Measurements from ENCODE around the gene ANKRD11. TPM values are rescaled to one million over a fixed set of nuclear protein-coding genes. Genes with fewer than 3 reads are reported as not detected.

Gene ANKRD11
- polyA plus RNA-seq, 1 donor (not counting 4 experiments of a cell fraction or from before 2014, with no cell fraction given) = 30.1 TPM

GRCh38 chr16:89365044-89365467 lies 125.3 kb downstream of the ANKRD11 start:
- peaks cover 25% of the 10 kb centered on the region for H4K20me1 ChIP-seq (ENCODE audit: control insufficient read depth, extremely low read depth, insufficient read depth, low read length)
- TF ChIP-seq EZH2 (IDR thresholded peaks at IDR 0.05; ENCODE audit: low read length) (no peak), CTCF (optimal IDR thresholded peaks at IDR 0.05 in 1 of 3, IDR thresholded peaks at IDR 0.05 in 1 of 3, conservative IDR thresholded peaks at IDR 0.05 in 1 of 3; ENCODE audit: extremely low read depth in 1 of 3, insufficient read depth in 2 of 3, low read length in 3 of 3) (no peak)
- DNase-seq (ENCODE audit: low read depth, low spot score) (no peak), FAIRE-seq (no peak)
- no peak overlapping the region for H3K4me3 ChIP-seq (ENCODE audit: control insufficient read depth in 2 of 3, extremely low read depth in 1 of 3, insufficient read depth in 2 of 3, low read depth in 1 of 3, low read length in 3 of 3)
- H3K9me1 ChIP-seq (ENCODE audit: control insufficient read depth, extremely low read depth, insufficient read depth, low read length) = peaks cover 4% of the 10 kb centered on the region
- H3K79me2 ChIP-seq (ENCODE audit: control insufficient read depth, insufficient read depth, low read length) = peaks cover 89% of the 10 kb centered on the region
- peak overlapping the region; percentile 75 for H3K27ac ChIP-seq (ENCODE audit: control insufficient read depth, insufficient read depth, low read length)
- H3K4me2 ChIP-seq (ENCODE audit: control insufficient read depth, extremely low read depth, insufficient read depth, low read depth, low read length) = peak overlapping the region; percentile 91
- no peak overlapping the region for H2AFZ ChIP-seq (ENCODE audit: control insufficient read depth, low read length)
- H3K4me1 ChIP-seq (ENCODE audit: control insufficient read depth, extremely low read depth, insufficient read depth, low read length) = peaks cover 82% of the 10 kb centered on the region
- dilution Hi-C loops (cut with MboI; ENCODE audit: extremely low pct_ligation_motif_present, low sequenced_read_pairs) = no loop called here
- no peaks in the 10 kb centered on the region for H3K9me3 ChIP-seq (ENCODE audit: control insufficient read depth, low read depth, low read length)
- H3K36me3 ChIP-seq (ENCODE audit: control insufficient read depth in 2 of 2, extremely low read depth in 1 of 2, insufficient read depth in 2 of 2, low read length in 2 of 2) = peaks cover 0 to 18% of the 10 kb centered on the region in 2 experiments
- H3K27me3 ChIP-seq (ENCODE audit: control insufficient read depth, extremely low read depth, insufficient read depth, low read length) = no peaks in the 10 kb centered on the region
- peak overlapping the region; percentile 55 for H3K9ac ChIP-seq (ENCODE audit: control insufficient read depth, extremely low read depth, insufficient read depth, low read length)

GRCh38 chr16:89364606-89365005 lies 125.8 kb downstream of the ANKRD11 start:
- TF ChIP-seq EZH2 (IDR thresholded peaks at IDR 0.05; ENCODE audit: low read length) (no peak), CTCF (optimal IDR thresholded peaks at IDR 0.05 in 1 of 3, IDR thresholded peaks at IDR 0.05 in 1 of 3, conservative IDR thresholded peaks at IDR 0.05 in 1 of 3; ENCODE audit: extremely low read depth in 1 of 3, insufficient read depth in 2 of 3, low read length in 3 of 3) (no peak)
- peaks cover 4% of the 10 kb centered on the region for H3K9me1 ChIP-seq (ENCODE audit: control insufficient read depth, extremely low read depth, insufficient read depth, low read length)
- no peaks in the 10 kb centered on the region for H3K9me3 ChIP-seq (ENCODE audit: control insufficient read depth, low read depth, low read length)
- DNase-seq (ENCODE audit: low read depth, low spot score) (no peak), FAIRE-seq (peak; percentile 60)
- H3K4me1 ChIP-seq (ENCODE audit: control insufficient read depth, extremely low read depth, insufficient read depth, low read length) = peaks cover 78% of the 10 kb centered on the region
- peak overlapping the region in 2 of 3 experiments; percentile 67 to 76 for H3K4me3 ChIP-seq (ENCODE audit: control insufficient read depth in 2 of 3, extremely low read depth in 1 of 3, insufficient read depth in 2 of 3, low read depth in 1 of 3, low read length in 3 of 3)
- H3K27ac ChIP-seq (ENCODE audit: control insufficient read depth, insufficient read depth, low read length) = peak overlapping the region; percentile 75
- peaks cover 89% of the 10 kb centered on the region for H3K79me2 ChIP-seq (ENCODE audit: control insufficient read depth, insufficient read depth, low read length)
- peaks cover 0 to 22% of the 10 kb centered on the region in 2 experiments for H3K36me3 ChIP-seq (ENCODE audit: control insufficient read depth in 2 of 2, extremely low read depth in 1 of 2, insufficient read depth in 2 of 2, low read length in 2 of 2)
- H3K4me2 ChIP-seq (ENCODE audit: control insufficient read depth, extremely low read depth, insufficient read depth, low read depth, low read length) = peak overlapping the region; percentile 91
- peaks cover 28% of the 10 kb centered on the region for H4K20me1 ChIP-seq (ENCODE audit: control insufficient read depth, extremely low read depth, insufficient read depth, low read length)
- H3K9ac ChIP-seq (ENCODE audit: control insufficient read depth, extremely low read depth, insufficient read depth, low read length) = peak overlapping the region; percentile 55
- no peak overlapping the region for H2AFZ ChIP-seq (ENCODE audit: control insufficient read depth, low read length)
- H3K27me3 ChIP-seq (ENCODE audit: control insufficient read depth, extremely low read depth, insufficient read depth, low read length) = no peaks in the 10 kb centered on the region
- dilution Hi-C loops (cut with MboI; ENCODE audit: extremely low pct_ligation_motif_present, low sequenced_read_pairs) = no loop called here
